Chondrocyte (in vitro differentiated cells): ENCODE results near the gene TLE4. TPM values are rescaled to one million over a fixed set of nuclear protein-coding genes. Genes with fewer than 3 reads are reported as not detected.

Experiments
- DNase-seq: peaks from one replicate; pipeline ENCODE4 v3.0.0; 2021; ENCODE audit warnings: mixed read lengths, low spot score
- H3K27ac Mint-ChIP-seq: one replicate; pipeline ENCODE4 v1.8.0; 2021; ENCODE audit warnings: mild to moderate bottlenecking, moderate library complexity, mixed read lengths; ENCODE audit not compliant: unreplicated experiment
- H3K27me3 Mint-ChIP-seq: 2 replicates; pipeline ENCODE4 v1.8.0; 2021; ENCODE audit warnings: low read depth, mixed read lengths
- H3K36me3 Mint-ChIP-seq: 2 replicates; pipeline ENCODE4 v1.8.0; 2021; ENCODE audit warnings: low read depth, mixed read lengths
- H3K4me1 Mint-ChIP-seq: 2 replicates; pipeline ENCODE4 v1.8.0; 2021; ENCODE audit warnings: low read depth, mild to moderate bottlenecking, mixed read lengths
- H3K4me3 Mint-ChIP-seq: one replicate; pipeline ENCODE4 v1.8.0; 2021; ENCODE audit warnings: mild to moderate bottlenecking, moderate library complexity, mixed read lengths; ENCODE audit not compliant: unreplicated experiment
- H3K9me3 Mint-ChIP-seq: 2 replicates; pipeline ENCODE4 v1.8.0; 2021; ENCODE audit warnings: low read depth, mixed read lengths
- total RNA-seq: library from RNA; stranded (reverse); gene quantifications from 3 replicates; pipeline ENCODE4 v1.2.1, GENCODE V29; 2021
- TF ChIP-seq, protein P1 (sequence below): fragments of 200-600 bp; sonication (generic); IDR thresholded peaks from 2 replicates; pipeline ENCODE4 v1.5.0; 2021; ENCODE audit warnings: antibody characterized with exemption, mild to moderate bottlenecking, moderate library complexity

Gene TLE4
- total RNA-seq, 1 donor from 2014 or later = 66.0 TPM

GRCh38 chr9:79763671-79764285 lies 192.0 kb downstream of the TLE4 start:
- H3K4me1 Mint-ChIP-seq = peaks cover 29% of the 10 kb centered on the region
- TF ChIP-seq, protein P1, sequence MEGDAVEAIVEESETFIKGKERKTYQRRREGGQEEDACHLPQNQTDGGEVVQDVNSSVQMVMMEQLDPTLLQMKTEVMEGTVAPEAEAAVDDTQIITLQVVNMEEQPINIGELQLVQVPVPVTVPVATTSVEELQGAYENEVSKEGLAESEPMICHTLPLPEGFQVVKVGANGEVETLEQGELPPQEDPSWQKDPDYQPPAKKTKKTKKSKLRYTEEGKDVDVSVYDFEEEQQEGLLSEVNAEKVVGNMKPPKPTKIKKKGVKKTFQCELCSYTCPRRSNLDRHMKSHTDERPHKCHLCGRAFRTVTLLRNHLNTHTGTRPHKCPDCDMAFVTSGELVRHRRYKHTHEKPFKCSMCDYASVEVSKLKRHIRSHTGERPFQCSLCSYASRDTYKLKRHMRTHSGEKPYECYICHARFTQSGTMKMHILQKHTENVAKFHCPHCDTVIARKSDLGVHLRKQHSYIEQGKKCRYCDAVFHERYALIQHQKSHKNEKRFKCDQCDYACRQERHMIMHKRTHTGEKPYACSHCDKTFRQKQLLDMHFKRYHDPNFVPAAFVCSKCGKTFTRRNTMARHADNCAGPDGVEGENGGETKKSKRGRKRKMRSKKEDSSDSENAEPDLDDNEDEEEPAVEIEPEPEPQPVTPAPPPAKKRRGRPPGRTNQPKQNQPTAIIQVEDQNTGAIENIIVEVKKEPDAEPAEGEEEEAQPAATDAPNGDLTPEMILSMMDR = no peak
- no peaks in the 10 kb centered on the region for H3K36me3 Mint-ChIP-seq
- H3K27me3 Mint-ChIP-seq = peaks cover 4% of the 10 kb centered on the region
- no peak overlapping the region for H3K4me3 Mint-ChIP-seq
- H3K9me3 Mint-ChIP-seq = no peaks in the 10 kb centered on the region
- no peak for DNase-seq
- H3K27ac Mint-ChIP-seq = peak overlapping the region; percentile 75

- no peak overlapping the region for H3K4me3 Mint-ChIP-seq
- TF ChIP-seq, protein P1 = no peak
- peaks cover 4% of the 10 kb centered on the region for H3K27me3 Mint-ChIP-seq
- no peaks in the 10 kb centered on the region for H3K36me3 Mint-ChIP-seq
- H3K9me3 Mint-ChIP-seq = no peaks in the 10 kb centered on the region
- peak overlapping the region; percentile 75 for H3K27ac Mint-ChIP-seq
- H3K4me1 Mint-ChIP-seq = peaks cover 29% of the 10 kb centered on the region
- no peak for DNase-seq
Observed at GRCh38 chr9:79764374-79764773, 192.6 kb downstream of the TLE4 start.

- Mint-ChIP-seq H3K27me3 (peaks cover 4% of the 10 kb centered on the region), H3K9me3 (no peaks in the 10 kb centered on the region), H3K27ac (no peak overlapping the region), H3K36me3 (no peaks in the 10 kb centered on the region), H3K4me3 (no peak overlapping the region), H3K4me1 (peaks cover 29% of the 10 kb centered on the region)
- TF ChIP-seq, protein P1 = no peak
- no peak for DNase-seq
Observed at GRCh38 chr9:79765466-79765865, 193.7 kb downstream of the TLE4 start.

DNA sequence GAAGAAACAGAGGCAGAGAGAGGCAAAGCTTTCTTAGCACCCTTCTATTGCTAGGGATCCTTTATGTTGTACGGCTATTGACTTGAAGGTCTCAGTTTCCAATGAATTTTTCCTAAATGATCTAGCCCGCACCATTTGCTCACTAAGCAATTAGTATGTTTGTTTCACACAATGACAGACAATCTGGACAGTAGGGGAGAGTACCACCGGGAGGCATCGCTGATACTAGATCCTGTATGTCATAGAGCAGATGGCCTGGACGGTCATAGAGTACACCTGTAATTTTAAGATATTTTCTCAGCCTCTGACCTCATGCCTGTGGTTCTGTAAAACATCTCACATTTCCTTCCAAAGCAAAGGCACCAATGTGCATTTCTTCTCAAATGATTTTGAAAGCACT lies 194.3 kb downstream of the TLE4 start:
- Mint-ChIP-seq H3K27me3 (peaks cover 4% of the 10 kb centered on the region), H3K4me1 (peaks cover 29% of the 10 kb centered on the region), H3K4me3 (no peak overlapping the region), H3K9me3 (no peaks in the 10 kb centered on the region), H3K36me3 (no peaks in the 10 kb centered on the region), H3K27ac (no peak overlapping the region)
- TF ChIP-seq, protein P1 = no peak
- no peak for DNase-seq

GRCh38 chr9:79768194-79768593 lies 196.4 kb downstream of the TLE4 start:
- TF ChIP-seq, protein P1 = no peak

More at GRCh38 chr9:79768194-79768593, 196.4 kb downstream of the TLE4 start:
- no peak overlapping the region for H3K27ac Mint-ChIP-seq
- no peak for DNase-seq
- peaks cover 29% of the 10 kb centered on the region for H3K4me1 Mint-ChIP-seq
- H3K4me3 Mint-ChIP-seq = no peak overlapping the region
- H3K9me3 Mint-ChIP-seq = no peaks in the 10 kb centered on the region
- H3K27me3 Mint-ChIP-seq = peaks cover 5% of the 10 kb centered on the region
- H3K36me3 Mint-ChIP-seq = no peaks in the 10 kb centered on the region
